ENCODE data around the gene NKD2. TPM values are rescaled to one million over a fixed set of nuclear protein-coding genes. Genes with fewer than 3 reads are reported as not detected.

The NKD2 gene
- polyA plus RNA-seq, 1 of the 3 experiments (the other 2 are of a cell fraction) = not detected

- WGBS (ENCODE audit: low lambda C conversion rate) = 76% methylated on average over 6 of the region's 10 CpGs
- Histone ChIP-seq H3K36me3 (replicated peaks in 1 of 2; ENCODE audit: control insufficient read depth in 1 of 2, insufficient read depth in 2 of 2, low read length in 1 of 2) (no peaks in the 10 kb centered on the region), H3K9me2 (no peaks in the 10 kb centered on the region), H3F3A (replicated peaks; ENCODE audit: insufficient read depth) (no peaks in the 10 kb centered on the region), H3K79me2 (ENCODE audit: insufficient read depth) (no peaks in the 10 kb centered on the region), H3K27me3 (ENCODE audit: insufficient read depth) (no peaks in the 10 kb centered on the region), H3K9ac (no peak overlapping the region), H3K4me1 (ENCODE audit: control insufficient read depth in 1 of 2, insufficient read depth in 2 of 2, low read depth in 1 of 2, low read length in 1 of 2) (no peaks in the 10 kb centered on the region), H3K9me3 (no peaks in the 10 kb centered on the region), H3K27ac (ENCODE audit: low read depth in 2 of 2, low read length in 1 of 2) (no peak overlapping the region), H2AFZ (ENCODE audit: low read depth) (no peak overlapping the region), H4K20me1 (ENCODE audit: insufficient read depth) (no peaks in the 10 kb centered on the region), H3K4me2 (no peak overlapping the region), H3K4me3 (ENCODE audit: low read depth in 2 of 2, low read length in 1 of 2) (no peak overlapping the region)
- ChIA-PET POLR2A (no interaction called here), CTCF (interaction anchor here (1.0 kb wide), 1 partner anchor 8 kb away, joined by 4 read pairs; no protein-coding TSS in a partner anchor)
- DNase-seq = no peak
- TF ChIP-seq NFIC (IDR thresholded peaks at IDR 0.05; ENCODE audit: borderline replicate concordance) (no peak), RXRA (IDR thresholded peaks at IDR 0.05; ENCODE audit: borderline replicate concordance, low read depth) (no peak), NRF1 (IDR thresholded peaks at IDR 0.05; ENCODE audit: low read depth, low read length) (no peak), FOXJ3 (CRISPR knock-in tag; IDR thresholded peaks at IDR 0.05) (no peak), RAD21 (IDR thresholded peaks at IDR 0.05; ENCODE audit: low read length) (no peak), FOSL2 (IDR thresholded peaks at IDR 0.05; ENCODE audit: borderline replicate concordance, low read depth) (no peak), EP300 (IDR thresholded peaks at IDR 0.05; ENCODE audit: borderline replicate concordance in 1 of 2, low read depth in 1 of 2, low read length in 1 of 2) (no peak), SMC3 (IDR thresholded peaks at IDR 0.05; ENCODE audit: low read depth, low read length) (no peak), TCF12 (IDR thresholded peaks at IDR 0.05) (no peak), YY1 (IDR thresholded peaks at IDR 0.05; ENCODE audit: low read depth) (no peak), GABPA (IDR thresholded peaks at IDR 0.05; ENCODE audit: low read depth) (no peak), ELF1 (IDR thresholded peaks at IDR 0.05) (no peak), GATA2 (CRISPR knock-in tag; IDR thresholded peaks at IDR 0.05) (no peak), CHD2 (IDR thresholded peaks at IDR 0.05; ENCODE audit: low read length, partially characterized antibody) (no peak), PBX3 (IDR thresholded peaks at IDR 0.05) (no peak), USF1 (IDR thresholded peaks at IDR 0.05; ENCODE audit: borderline replicate concordance, low read depth) (no peak), USF2 (IDR thresholded peaks at IDR 0.05; ENCODE audit: borderline replicate concordance, low read depth, low read length) (no peak), REST (IDR thresholded peaks at IDR 0.05; ENCODE audit: low read depth, low read length) (no peak), POLR2AphosphoS5 (IDR thresholded peaks at IDR 0.05; ENCODE audit: low read depth, low read length) (no peak), TEAD4 (IDR thresholded peaks at IDR 0.05; ENCODE audit: borderline replicate concordance, insufficient read depth) (no peak)
Measured at GRCh38 chr5:1075555-1075881, 66.9 kb downstream of the NKD2 start.
